HepG2 (cell line): ENCODE measurements around the gene RAPH1. TPM values are rescaled to one million over a fixed set of nuclear protein-coding genes. Genes with fewer than 3 reads are reported as not detected.

ENCODE experiments used
- ATAC-seq: fragments of 200-7000 bp; cut with Tn5 transposase; 3 replicates; pipeline ENCODE4 v1.9.1; 2020; ENCODE audit warnings: mild to moderate bottlenecking, moderate library complexity
- BruUV-seq: library from RNA; stranded (reverse); fragments of 400-500 nt; replicated peaks from 2 replicates; lab custom pipeline; 2021; lab: Mats Ljungman, UMichigan
- CTCF ChIA-PET: fragments of 300-600 bp; formaldehyde crosslinking; extraction: SDS; loops from one replicate; lab custom pipeline; 2021; ENCODE audit warnings: low total read pairs, inconsistent platforms, low intra/inter-chr PET ratio; lab: Yijun Ruan, JAX
- POLR2A ChIA-PET: fragments of 350-600 bp; sonication (Branson Sonifier 250); formaldehyde crosslinking; loops from one replicate; lab custom pipeline; 2020; ENCODE audit warnings: antibody characterized with exemption, inconsistent platforms; lab: Yijun Ruan, JAX
- DNase-seq: peaks from one replicate; pipeline ENCODE4 v3.0.0-alpha.2; 2015; ENCODE audit warnings: low spot score
- FAIRE-seq: peaks from 3 replicates; lab custom pipeline; 2011; peaks lifted over from hg19 to GRCh38; lab: Jason Lieb, UNC
- H2AFZ ChIP-seq: one replicate; pipeline ENCODE4 v1.6.1; 2011; ENCODE audit warnings: low read length, inconsistent platforms
- H3K27ac ChIP-seq: fragments of 300-600 bp; 3 replicates; pipeline ENCODE4 v1.8.0; 2011; ENCODE audit warnings: mixed run types, mild to moderate bottlenecking, mixed read lengths, low read length, inconsistent platforms; ENCODE audit not compliant: insufficient read depth; ENCODE audit errors: extremely low read length
- H3K27me3 ChIP-seq, 2 experiments: fragments of 200-600 bp in 1 of 2; 2 replicates in 1 of 2; 3 replicates in 1 of 2; pipeline versions ENCODE4 v1.6.0 to v1.8.0; 2011; ENCODE audit warnings: low read length in 2 of 2, mild to moderate bottlenecking in 2 of 2, moderate library complexity in 2 of 2, inconsistent platforms in 1 of 2; ENCODE audit not compliant: insufficient read depth in 2 of 2, control insufficient read depth in 1 of 2
- H3K36me3 ChIP-seq, 2 experiments: fragments of 200-600 bp in 1 of 2; replicated peaks in 1 of 2; 2 replicates in 1 of 2; 3 replicates in 1 of 2; pipeline versions ENCODE4 v1.5.1 to v1.8.0; 2011; ENCODE audit warnings: low read length in 2 of 2, inconsistent platforms in 1 of 2; ENCODE audit not compliant: insufficient read depth in 2 of 2, control insufficient read depth in 1 of 2
- H3K4me1 ChIP-seq: 2 replicates; pipeline ENCODE4 v1.5.1; 2012; ENCODE audit warnings: low read length, inconsistent platforms; ENCODE audit not compliant: insufficient read depth
- H3K4me2 ChIP-seq: 2 replicates; pipeline ENCODE4 v1.6.0; 2011; ENCODE audit warnings: low read depth, low read length, inconsistent platforms
- H3K4me3 ChIP-seq, 3 experiments: fragments of 200-600 bp in 1 of 3; sonication (generic), shearing (Covaris generic) in 1 of 3; replicated peaks in 1 of 3; 2 replicates each; pipeline ENCODE4 v1.5.1; 2011 to 2016; ENCODE audit warnings: low read length in 3 of 3, inconsistent platforms in 2 of 3, low read depth in 2 of 3, mild to moderate bottlenecking in 2 of 3, control low read depth in 1 of 3, mixed read lengths in 1 of 3; ENCODE audit not compliant: insufficient read depth in 1 of 3
- H3K79me2 ChIP-seq: one replicate; pipeline ENCODE4 v1.6.1; 2011; ENCODE audit warnings: low read length, inconsistent platforms; ENCODE audit not compliant: insufficient read depth
- H3K9ac ChIP-seq: 2 replicates; pipeline ENCODE4 v1.6.0; 2011; ENCODE audit warnings: mild to moderate bottlenecking, low read depth, low read length, inconsistent platforms; ENCODE audit not compliant: insufficient read depth
- H3K9me3 ChIP-seq: 2 replicates; pipeline ENCODE4 v1.5.1; 2012; ENCODE audit warnings: mild to moderate bottlenecking, low read length
- H4K20me1 ChIP-seq: 2 replicates; pipeline ENCODE4 v1.6.0; 2011; ENCODE audit warnings: inconsistent platforms, mild to moderate bottlenecking, low read length, moderate library complexity; ENCODE audit not compliant: insufficient read depth
- CEBPG ChIP-seq: IDR thresholded peaks from 2 replicates; pipeline ENCODE4 v1.6.1; 2016
- CENPBD1 ChIP-seq: sonication (generic); formaldehyde crosslinking; IDR thresholded peaks from 2 replicates; pipeline ENCODE4 v1.8.0; 2022; ENCODE audit warnings: missing genetic modification reagents, low read depth, mild to moderate bottlenecking, borderline replicate concordance
- HHEX ChIP-seq: IDR thresholded peaks from 2 replicates; pipeline ENCODE4 v1.6.1; 2016; ENCODE audit warnings: control low read depth
- MAF1 ChIP-seq: sonication (generic); formaldehyde crosslinking; IDR thresholded peaks from 2 replicates; pipeline ENCODE4 v1.5.0; 2020; ENCODE audit warnings: missing genetic modification reagents, borderline replicate concordance
- MAFF ChIP-seq: IDR thresholded peaks from 2 replicates; pipeline ENCODE4 v1.6.1; 2011; ENCODE audit warnings: low read depth, low read length, improper control_type of control experiment
- MAFK ChIP-seq, 2 experiments: IDR thresholded peaks in 1 of 2; conservative IDR thresholded peaks in 1 of 2; 2 replicates each; pipeline ENCODE4 v1.6.1; 2011; ENCODE audit warnings: improper control_type of control experiment in 2 of 2, low read length in 2 of 2
- PCBP2 ChIP-seq: fragments of 200-400 bp; formaldehyde crosslinking; optimal IDR thresholded peaks from 2 replicates; pipeline ENCODE3; 2018; ENCODE audit warnings: low read length, low read depth; ENCODE audit not compliant: poor library complexity, severe bottlenecking
- REPIN1 ChIP-seq: sonication (generic); formaldehyde crosslinking; IDR thresholded peaks from 2 replicates; pipeline ENCODE4 v1.8.0; 2022; ENCODE audit warnings: missing genetic modification reagents, low read depth, mild to moderate bottlenecking, borderline replicate concordance
- SKI ChIP-seq: fragments of 450-650 bp; IDR thresholded peaks from one replicate; pipeline ENCODE4 v1.6.1; 2018; ENCODE audit warnings: mild to moderate bottlenecking; ENCODE audit not compliant: partially characterized antibody
- SMARCC2 ChIP-seq: fragments of 450-650 bp; IDR thresholded peaks from 2 replicates; pipeline ENCODE4 v1.6.1; 2017; ENCODE audit warnings: antibody characterized with exemption, mild to moderate bottlenecking
- SNAPC5 ChIP-seq: sonication (generic); formaldehyde crosslinking; IDR thresholded peaks from 2 replicates; pipeline ENCODE4 v1.8.1; 2023; ENCODE audit warnings: mild to moderate bottlenecking, missing genetic modification reagents, borderline replicate concordance
- SP5 ChIP-seq: IDR thresholded peaks from 2 replicates; pipeline ENCODE4 v1.6.1; 2016; ENCODE audit warnings: low read depth, borderline replicate concordance
- ZNF547 ChIP-seq: sonication (generic); formaldehyde crosslinking; IDR thresholded peaks from 2 replicates; pipeline ENCODE4 v1.5.1; 2020; ENCODE audit warnings: mild to moderate bottlenecking, missing genetic modification reagents
- ZNF615 ChIP-seq: sonication (generic); formaldehyde crosslinking; IDR thresholded peaks from 2 replicates; pipeline ENCODE4 v1.5.0; 2020; ENCODE audit warnings: mild to moderate bottlenecking, missing genetic modification reagents, borderline replicate concordance
- ZNF670 ChIP-seq: sonication (generic); formaldehyde crosslinking; IDR thresholded peaks from 2 replicates; pipeline ENCODE4 v1.8.0; 2022; ENCODE audit warnings: mild to moderate bottlenecking, missing genetic modification reagents, borderline replicate concordance
- WGBS: methylation state at CpG from one replicate; pipeline ENCODE4 v1.1.6; 2017; ENCODE audit warnings: low lambda C conversion rate; 5-methylcytosine and 5-hydroxymethylcytosine counted together
- in situ Hi-C: cut with HindIII; loops from 2 replicates; pipeline ENCODE4 v1.10.0; 2017; ENCODE audit warnings: low pct_unique_long_range_greater_than_20kb; ENCODE audit not compliant: extremely low pct_ligation_motif_present
- intact Hi-C: fragments of 100-400 bp; cut with micrococcal nuclease; formaldehyde crosslinking; loops from one replicate; pipeline ENCODE4 v1.10.0; 2022; ENCODE audit not compliant: unreplicated experiment
- polyA plus RNA-seq, 8 experiments: library from polyadenylated mRNA; depleted of rRNA in 3 of 8; stranded (reverse) in 7 of 8; unstranded in 1 of 8; fragments of >200 nt; fragmentation: Illumina TruSeq in 4 of 8; extraction: Trizol in 4 of 8; gene quantifications; 2 replicates each; pipeline versions ENCODE4 v1.2.1 to v1.2.3, GENCODE V29; 2011 to 2016; ENCODE audit warnings: low read depth in 4 of 8, missing spikeins in 1 of 8, mixed read lengths in 1 of 8; ENCODE audit not compliant: insufficient read depth in 1 of 8
- total RNA-seq, 5 experiments: library from RNA; depleted of rRNA; stranded (reverse); fragments of >200 nt; fragmentation: Illumina TruSeq; extraction: Trizol; gene quantifications; 2 replicates each; pipeline ENCODE4 v1.2.3, GENCODE V29; 2016; ENCODE audit warnings: low read depth in 1 of 5

RAPH1 gene
- total and polyA plus RNA-seq, 2 of the 13 experiments (the other 11 are each of a cell fraction or from before 2014, with no cell fraction given) = 5.3 to 6.7 TPM

DNA sequence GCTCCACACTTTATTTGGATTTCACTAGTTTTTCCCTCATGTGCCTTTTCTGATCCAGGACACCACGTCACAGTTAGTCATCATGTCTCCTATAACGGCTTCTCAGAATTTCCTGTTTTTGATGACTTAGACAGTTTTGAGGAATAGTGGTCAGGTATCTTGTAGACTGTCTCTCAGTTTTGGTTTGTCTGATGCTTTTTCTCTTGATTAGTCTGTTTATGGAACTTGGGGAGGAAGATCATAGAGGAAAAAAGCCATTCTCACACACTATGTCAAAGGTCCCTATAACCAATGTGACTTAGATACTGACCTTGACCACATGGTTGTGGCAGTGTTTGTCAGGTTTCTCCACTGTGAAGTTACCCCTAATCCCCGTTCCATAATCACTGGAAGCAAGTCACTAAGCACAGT is 89.0 kb downstream of the RAPH1 start:
- ChIA-PET CTCF (no interaction called here), POLR2A (no interaction called here)
- no peaks in the 10 kb centered on the region for H4K20me1 ChIP-seq
- H3K79me2 ChIP-seq = no peaks in the 10 kb centered on the region
- FAIRE-seq (no peak), DNase-seq (no peak), ATAC-seq (peak; percentile 60)
- no peak overlapping the region for H3K4me2 ChIP-seq
- H2AFZ ChIP-seq = no peak overlapping the region
- no TSS peak for BruUV-seq
- H3K9me3 ChIP-seq = no peaks in the 10 kb centered on the region
- 94% methylated on average over 3 of the region's 3 CpGs for WGBS
- H3K36me3 ChIP-seq = peaks cover 10 to 59% of the 10 kb centered on the region in 2 experiments
- peaks cover 16% of the 10 kb centered on the region; the same call in 1 of the 2 replicates for H3K4me1 ChIP-seq
- H3K4me3 ChIP-seq = no peak overlapping the region
- intact Hi-C loops (no loop called here), in situ Hi-C loops (no loop called here)
- no peak overlapping the region for H3K27ac ChIP-seq
- H3K27me3 ChIP-seq = no peaks in the 10 kb centered on the region
- TF ChIP-seq ZNF547 (CRISPR knock-in tag) (no peak), MAFK (conservative IDR thresholded peaks at IDR 0.05 in 1 of 2, IDR thresholded peaks at IDR 0.05 in 1 of 2; ENCODE audit: low read length in 2 of 2) (peak; percentile 88 to 89), MAFF (peak; percentile 72)
- no peak overlapping the region for H3K9ac ChIP-seq

- in situ Hi-C loops = no loop called here
- 0 out of 2 replicates have a peak, but pooled peaks cover 9% of the 10 kb centered on the region for H3K4me1 ChIP-seq
- H3K79me2 ChIP-seq = no peaks in the 10 kb centered on the region
- DNase-seq (no peak), FAIRE-seq (no peak), ATAC-seq (no peak)
- no peak overlapping the region for H2AFZ ChIP-seq
- 97% methylated on average over 7 of the region's 7 CpGs for WGBS
- peaks cover 16 to 55% of the 10 kb centered on the region in 2 experiments for H3K36me3 ChIP-seq
- H3K9ac ChIP-seq = no peak overlapping the region
- H3K9me3 ChIP-seq = no peaks in the 10 kb centered on the region
- no TSS peak for BruUV-seq
- ChIA-PET POLR2A (no interaction called here), CTCF (no interaction called here)
- no peaks in the 10 kb centered on the region for H3K27me3 ChIP-seq
- no peak for TF ChIP-seq SP5 (CRISPR knock-in tag)
- no peak for TF ChIP-seq REPIN1
- TF ChIP-seq ZNF670 (CRISPR knock-in tag) = no peak
- no peak for TF ChIP-seq CENPBD1
- no peak for TF ChIP-seq CEBPG
- no peak for TF ChIP-seq SKI
- TF ChIP-seq PCBP2 = no peak
- no peak for TF ChIP-seq SNAPC5 (CRISPR knock-in tag)
- no peak for TF ChIP-seq SMARCC2
- no peak for TF ChIP-seq ZNF615
- TF ChIP-seq HHEX (CRISPR knock-in tag) = no peak
- no peak for TF ChIP-seq MAF1 (CRISPR knock-in tag)
- H3K27ac ChIP-seq = no peak overlapping the region
- no peak overlapping the region for H3K4me3 ChIP-seq
- H4K20me1 ChIP-seq = no peaks in the 10 kb centered on the region
- no peak overlapping the region for H3K4me2 ChIP-seq
- intact Hi-C loops = no loop called here
Observed at GRCh38 chr2:203444738-203445137, 90.4 kb downstream of the RAPH1 start.
